ENCODE results near the gene MAGOH. TPM values are rescaled to one million over a fixed set of nuclear protein-coding genes. Genes with fewer than 3 reads are reported as not detected.

Gene MAGOH
- polyA plus RNA-seq, 1 of the 3 experiments (the other 2 are of a cell fraction) = 26.5 TPM

GRCh38 chr1:53218201-53218600 lies 20.1 kb downstream of the MAGOH start:
- Histone ChIP-seq H3K27ac (ENCODE audit: low read depth in 2 of 2, low read length in 1 of 2) (no peak overlapping the region; a peak in 1 of 4 replicates), H3K4me3 (ENCODE audit: low read depth in 2 of 2, low read length in 1 of 2) (no peak overlapping the region), H3K27me3 (ENCODE audit: insufficient read depth) (no peaks in the 10 kb centered on the region), H3F3A (replicated peaks; ENCODE audit: insufficient read depth) (no peaks in the 10 kb centered on the region), H2AFZ (ENCODE audit: low read depth) (no peak overlapping the region), H3K9me2 (no peaks in the 10 kb centered on the region), H3K4me1 (ENCODE audit: control insufficient read depth in 1 of 2, insufficient read depth in 2 of 2, low read depth in 1 of 2, low read length in 1 of 2) (peaks cover 16% of the 10 kb centered on the region in 2 experiments; a peak in 2 of 4 replicates), H3K36me3 (replicated peaks in 1 of 2; ENCODE audit: control insufficient read depth in 1 of 2, insufficient read depth in 2 of 2, low read length in 1 of 2) (peaks cover 30 to 45% of the 10 kb centered on the region in 2 experiments), H4K20me1 (ENCODE audit: insufficient read depth) (no peaks in the 10 kb centered on the region), H3K9ac (no peak overlapping the region), H3K79me2 (ENCODE audit: insufficient read depth) (peaks cover 17% of the 10 kb centered on the region; the same call in 1 of the 2 replicates), H3K9me3 (no peaks in the 10 kb centered on the region), H3K4me2 (no peak overlapping the region)
- no peak for TF ChIP-seq FOXJ3 (CRISPR knock-in tag; IDR thresholded peaks at IDR 0.05)
- no peak for TF ChIP-seq USF2 (IDR thresholded peaks at IDR 0.05; ENCODE audit: borderline replicate concordance, low read depth, low read length)
- TF ChIP-seq RAD21 (IDR thresholded peaks at IDR 0.05; ENCODE audit: low read length) = no peak
- TF ChIP-seq PBX3 (IDR thresholded peaks at IDR 0.05) = no peak
- no peak for TF ChIP-seq POLR2AphosphoS5 (IDR thresholded peaks at IDR 0.05; ENCODE audit: low read depth, low read length)
- TF ChIP-seq GATA2 (CRISPR knock-in tag; IDR thresholded peaks at IDR 0.05) = no peak
- TF ChIP-seq SMC3 (IDR thresholded peaks at IDR 0.05; ENCODE audit: low read depth, low read length) = no peak
- no peak for TF ChIP-seq CTCF (IDR thresholded peaks at IDR 0.05)
- TF ChIP-seq, protein P1, sequence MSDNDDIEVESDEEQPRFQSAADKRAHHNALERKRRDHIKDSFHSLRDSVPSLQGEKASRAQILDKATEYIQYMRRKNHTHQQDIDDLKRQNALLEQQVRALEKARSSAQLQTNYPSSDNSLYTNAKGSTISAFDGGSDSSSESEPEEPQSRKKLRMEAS (IDR thresholded peaks at IDR 0.05; ENCODE audit: low read depth) = no peak
- no peak for TF ChIP-seq TAF1 (IDR thresholded peaks at IDR 0.05; ENCODE audit: borderline replicate concordance, low read depth, low read length)
- ChIA-PET CTCF (no interaction called here), POLR2A (no interaction called here)
- no peak for DNase-seq
- 95% methylated on average over 7 of the region's 7 CpGs for WGBS (ENCODE audit: low lambda C conversion rate)

- POLR2A ChIA-PET = no interaction called here
- Histone ChIP-seq H3K79me2 (ENCODE audit: insufficient read depth) (peaks cover 13% of the 10 kb centered on the region; the same call in 1 of the 2 replicates), H4K20me1 (ENCODE audit: insufficient read depth) (no peaks in the 10 kb centered on the region), H3K9me3 (no peaks in the 10 kb centered on the region), H3K36me3 (replicated peaks in 1 of 2; ENCODE audit: control insufficient read depth in 1 of 2, insufficient read depth in 2 of 2, low read length in 1 of 2) (peaks cover 51 to 71% of the 10 kb centered on the region in 2 experiments), H3K9me2 (no peaks in the 10 kb centered on the region), H3K27ac (ENCODE audit: low read depth in 2 of 2, low read length in 1 of 2) (no peak overlapping the region), H3K4me2 (no peak overlapping the region), H3F3A (replicated peaks; ENCODE audit: insufficient read depth) (no peaks in the 10 kb centered on the region), H3K9ac (no peak overlapping the region), H3K27me3 (ENCODE audit: insufficient read depth) (no peaks in the 10 kb centered on the region), H3K4me3 (ENCODE audit: low read depth in 2 of 2, low read length in 1 of 2) (no peak overlapping the region), H2AFZ (ENCODE audit: low read depth) (no peak overlapping the region), H3K4me1 (ENCODE audit: control insufficient read depth in 1 of 2, insufficient read depth in 2 of 2, low read depth in 1 of 2, low read length in 1 of 2) (peaks cover 7 to 8% of the 10 kb centered on the region in 2 experiments; a peak in 2 of 4 replicates)
- DNase-seq = no peak
- CTCF ChIA-PET = interaction anchor here (0.6 to 1.9 kb wide), 2 partner anchors 32 to 420 kb away, joined by 3 to 4 read pairs; no protein-coding TSS in a partner anchor
- WGBS (ENCODE audit: low lambda C conversion rate) = 74% methylated on average over 4 of the region's 5 CpGs
- no peak for TF ChIP-seq TCF12 (IDR thresholded peaks at IDR 0.05)
- no peak for TF ChIP-seq SIN3A (IDR thresholded peaks at IDR 0.05; ENCODE audit: borderline replicate concordance, low read depth, low read length)
- TF ChIP-seq RAD21 (IDR thresholded peaks at IDR 0.05; ENCODE audit: low read length) = no peak
- no peak for TF ChIP-seq USF2 (IDR thresholded peaks at IDR 0.05; ENCODE audit: borderline replicate concordance, low read depth, low read length)
- no peak for TF ChIP-seq FOXM1 (IDR thresholded peaks at IDR 0.05; ENCODE audit: low read depth)
- TF ChIP-seq, protein P2, sequence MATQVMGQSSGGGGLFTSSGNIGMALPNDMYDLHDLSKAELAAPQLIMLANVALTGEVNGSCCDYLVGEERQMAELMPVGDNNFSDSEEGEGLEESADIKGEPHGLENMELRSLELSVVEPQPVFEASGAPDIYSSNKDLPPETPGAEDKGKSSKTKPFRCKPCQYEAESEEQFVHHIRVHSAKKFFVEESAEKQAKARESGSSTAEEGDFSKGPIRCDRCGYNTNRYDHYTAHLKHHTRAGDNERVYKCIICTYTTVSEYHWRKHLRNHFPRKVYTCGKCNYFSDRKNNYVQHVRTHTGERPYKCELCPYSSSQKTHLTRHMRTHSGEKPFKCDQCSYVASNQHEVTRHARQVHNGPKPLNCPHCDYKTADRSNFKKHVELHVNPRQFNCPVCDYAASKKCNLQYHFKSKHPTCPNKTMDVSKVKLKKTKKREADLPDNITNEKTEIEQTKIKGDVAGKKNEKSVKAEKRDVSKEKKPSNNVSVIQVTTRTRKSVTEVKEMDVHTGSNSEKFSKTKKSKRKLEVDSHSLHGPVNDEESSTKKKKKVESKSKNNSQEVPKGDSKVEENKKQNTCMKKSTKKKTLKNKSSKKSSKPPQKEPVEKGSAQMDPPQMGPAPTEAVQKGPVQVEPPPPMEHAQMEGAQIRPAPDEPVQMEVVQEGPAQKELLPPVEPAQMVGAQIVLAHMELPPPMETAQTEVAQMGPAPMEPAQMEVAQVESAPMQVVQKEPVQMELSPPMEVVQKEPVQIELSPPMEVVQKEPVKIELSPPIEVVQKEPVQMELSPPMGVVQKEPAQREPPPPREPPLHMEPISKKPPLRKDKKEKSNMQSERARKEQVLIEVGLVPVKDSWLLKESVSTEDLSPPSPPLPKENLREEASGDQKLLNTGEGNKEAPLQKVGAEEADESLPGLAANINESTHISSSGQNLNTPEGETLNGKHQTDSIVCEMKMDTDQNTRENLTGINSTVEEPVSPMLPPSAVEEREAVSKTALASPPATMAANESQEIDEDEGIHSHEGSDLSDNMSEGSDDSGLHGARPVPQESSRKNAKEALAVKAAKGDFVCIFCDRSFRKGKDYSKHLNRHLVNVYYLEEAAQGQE (IDR thresholded peaks at IDR 0.05; ENCODE audit: low read depth, low read length) = no peak
- TF ChIP-seq RXRA (IDR thresholded peaks at IDR 0.05; ENCODE audit: borderline replicate concordance, low read depth) = no peak
Measured at GRCh38 chr1:53214376-53214940, 23.9 kb downstream of the MAGOH start.
